Spleen (tissue), 7 donors: ENCODE measurements around the gene ALKAL2.

ENCODE experiments used
- CTCF ChIP-seq, 11 experiments: fragments of 200-600 bp in 7 of 11; fragments of 450-650 bp in 4 of 11; sonication (generic) in 4 of 11; IDR thresholded peaks in 8 of 11; conservative IDR thresholded peaks in 3 of 11; 1 replicate in 7 of 11; 2 replicates in 4 of 11; pipeline versions ENCODE4 v1.4.0 to v1.8.0; 2016 to 2021; ENCODE audit warnings: antibody characterized with exemption in 11 of 11, inconsistent platforms in 4 of 11, mild to moderate bottlenecking in 1 of 11
- POLR2AphosphoS5 ChIP-seq, 3 donors: sonication (generic); formaldehyde crosslinking; IDR thresholded peaks; one replicate each; pipeline ENCODE4 v1.5.1; 2017; ENCODE audit warnings: antibody characterized with exemption in 3 of 3
- donor health status: DM: no; HTN: no; CAD: no; lungs with moderate emphysema.
- donor health status: DM: no; HTN: no; CAD: no.
- donor health status: DM: no; HTN: no; CAD: no.

- TF ChIP-seq POLR2AphosphoS5 (IDR thresholded peaks at IDR 0.05) (no peak), CTCF (IDR thresholded peaks at IDR 0.05 in 8 of 11, conservative IDR thresholded peaks at IDR 0.05 in 3 of 11) (no peak)
Observed at GRCh38 chr2:278927-279320, 9.0 kb downstream of the ALKAL2 start.
